ENCODE data around the gene ZNF484.
A peak's percentile ranks its signal among the peaks of the same experiment; 100 is the strongest.
"Not testable (repeated sequence)": the region's sequence is repeated elsewhere in the genome, so short reads cannot be mapped to it uniquely, and the experiment has no call there.

The ZNF484 gene

DNA sequence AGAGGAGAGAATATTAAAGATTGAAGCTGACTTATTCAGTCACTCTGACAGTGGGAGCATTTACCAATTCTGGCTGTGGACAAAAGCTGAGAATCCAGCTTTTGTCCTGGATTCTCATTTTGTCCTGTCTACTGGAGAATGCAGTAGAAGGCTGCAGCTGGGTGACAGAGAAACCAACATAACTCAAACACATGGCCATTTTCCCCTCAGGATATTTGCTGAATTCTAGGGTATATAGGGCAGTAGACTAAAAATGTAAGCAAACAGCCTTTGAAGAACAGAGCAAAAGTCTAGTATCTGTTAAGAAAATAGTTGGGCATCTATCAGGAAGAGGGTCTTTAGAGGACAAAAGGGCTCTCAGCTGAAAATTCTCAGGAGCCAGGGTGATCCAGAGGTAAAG is 20.6 kb downstream of the ZNF484 start:
- DNase-seq, result no peak

DNA sequence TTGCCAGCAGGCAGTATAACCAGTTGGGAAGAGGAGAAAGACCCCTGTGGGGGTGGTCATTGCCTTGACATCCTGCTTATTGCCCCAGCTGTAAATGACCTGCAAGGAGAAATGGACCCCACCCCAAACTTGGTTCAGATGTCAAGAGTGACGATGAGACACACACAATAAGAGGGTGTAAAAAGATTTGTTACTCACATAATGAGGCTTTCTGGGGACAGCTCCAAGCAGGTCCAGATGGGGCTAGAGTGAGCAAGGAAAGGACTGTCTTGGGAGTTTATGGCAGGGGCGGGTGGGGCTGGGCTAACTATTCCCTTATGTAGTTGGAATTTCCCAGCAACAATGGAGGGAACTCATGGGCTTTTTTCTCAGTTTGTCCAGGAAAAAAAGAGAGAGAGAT is 24.1 kb downstream of the ZNF484 start:
- no peak for DNase-seq

DNA sequence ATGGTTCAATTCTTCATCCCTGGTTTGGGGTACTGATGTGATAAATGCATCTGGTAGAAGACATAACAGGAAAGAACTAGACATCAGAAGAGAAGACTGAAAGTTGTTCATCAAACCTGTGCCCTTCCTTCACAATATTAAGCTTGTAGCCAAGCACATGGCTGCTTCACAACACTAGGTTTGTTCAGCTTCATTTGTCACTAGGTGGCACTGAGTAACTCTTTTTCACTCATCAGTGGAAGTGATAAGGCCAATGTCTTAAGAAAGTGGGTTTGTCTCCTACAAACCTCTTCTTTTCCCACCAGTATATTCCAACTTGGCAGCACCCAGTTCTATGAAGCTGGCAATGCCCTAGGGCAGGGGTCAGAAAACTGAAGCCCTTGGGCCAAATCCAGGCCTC is 26.9 kb downstream of the ZNF484 start:
- DNase-seq, result no peak

DNA sequence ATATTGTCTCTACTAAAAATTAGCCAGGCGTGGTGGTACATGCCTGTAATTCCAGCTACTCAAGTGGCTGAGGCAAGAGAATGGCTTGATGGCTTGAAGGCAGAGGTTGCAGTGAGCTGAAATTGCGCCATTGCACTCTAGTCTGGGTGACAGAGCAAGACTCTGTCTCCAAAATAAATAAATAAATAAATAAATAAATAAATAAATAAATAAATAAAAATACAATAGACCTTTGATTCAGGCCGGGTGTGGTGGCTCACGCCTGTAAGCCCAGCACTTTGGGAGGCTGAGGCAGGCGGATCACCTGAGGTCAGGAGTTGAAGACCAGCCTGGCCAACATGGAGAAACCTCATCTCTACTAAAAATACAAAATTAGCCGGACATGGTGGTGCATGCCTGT is 29.1 kb downstream of the ZNF484 start:
- DNase-seq, result not testable (repeated sequence)

DNA sequence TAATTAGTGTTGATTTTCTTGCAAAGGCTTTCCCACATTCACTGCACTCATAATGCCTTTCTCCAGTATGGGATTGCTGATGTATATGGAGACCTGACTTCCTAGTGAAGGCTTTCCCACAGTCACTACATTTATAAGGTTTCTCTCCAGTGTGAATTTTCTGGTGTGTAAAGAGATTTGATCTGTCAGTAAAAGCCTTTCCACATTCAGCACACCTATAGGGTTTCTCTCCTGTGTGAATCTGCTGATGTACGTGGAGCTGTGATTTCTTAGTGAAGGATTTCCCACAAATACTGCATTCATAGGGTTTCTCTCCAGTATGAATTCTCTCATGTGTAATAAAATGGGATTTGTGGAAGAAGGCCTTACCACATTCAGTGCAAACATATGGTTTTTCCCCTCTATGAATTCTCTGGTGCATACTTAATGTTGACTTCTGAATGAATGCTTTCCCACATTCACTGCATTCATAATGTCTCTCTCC is 31.1 kb downstream of the ZNF484 start:
- DNase-seq, result no peak

DNA sequence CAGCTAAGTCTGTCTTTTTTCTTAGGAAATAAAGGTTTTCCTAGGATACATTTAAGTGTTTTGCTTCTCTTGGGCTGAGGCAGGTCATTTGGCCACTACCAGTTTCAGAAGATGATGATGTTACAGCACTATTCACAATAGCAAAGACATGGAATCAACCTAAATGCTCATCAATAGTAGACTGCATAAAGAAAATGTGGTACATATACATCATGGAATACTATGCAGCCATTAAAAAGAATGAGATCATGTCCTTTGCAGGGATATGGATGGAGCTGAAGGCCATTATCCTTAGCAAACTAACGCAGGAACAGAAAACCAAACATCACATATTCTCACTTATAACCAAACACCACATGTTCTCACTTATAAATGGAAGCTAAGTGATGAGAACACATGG is 39.4 kb downstream of the ZNF484 start:
- DNase-seq, result not testable (repeated sequence)

DNA sequence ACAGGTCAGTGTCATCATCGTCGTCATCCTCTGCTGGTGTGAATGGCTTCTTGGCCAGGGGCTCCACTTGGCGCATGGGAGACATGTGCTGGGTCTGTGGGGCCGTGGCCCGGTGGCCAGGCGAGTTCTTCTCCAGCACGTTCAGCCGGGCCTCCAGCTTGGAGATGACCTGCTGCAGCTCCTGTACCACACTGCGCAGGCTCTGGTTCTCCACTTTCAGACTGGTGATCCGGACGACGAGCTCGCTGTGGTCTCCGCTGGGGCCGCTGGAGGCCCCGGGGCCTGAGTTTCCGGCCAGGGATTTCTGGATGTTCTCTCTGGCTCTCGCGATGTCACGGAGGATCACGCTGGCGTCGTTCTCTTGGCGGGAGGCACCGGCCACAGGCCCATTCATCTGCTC is 40.6 kb downstream of the ZNF484 start:
- DNase-seq, result no peak

DNA sequence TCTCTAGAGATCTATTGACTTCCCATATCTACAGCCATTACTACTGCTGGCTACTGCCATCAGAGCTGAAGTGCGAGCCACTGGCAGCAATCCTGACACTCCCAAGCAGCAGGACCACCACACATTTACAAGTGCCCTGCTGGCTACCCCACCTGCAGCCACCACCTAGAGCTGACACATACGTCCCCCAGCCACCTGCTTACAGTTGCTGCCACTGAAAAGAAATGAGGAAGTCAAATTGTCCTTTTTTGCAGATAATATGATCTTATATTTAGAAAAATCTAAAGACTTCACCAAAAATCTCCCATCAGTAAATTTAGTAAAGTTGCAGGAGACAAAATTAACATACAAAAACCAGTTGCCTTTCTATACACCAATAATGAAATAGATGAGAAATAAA is 48.4 kb downstream of the ZNF484 start:
- no peak for DNase-seq

DNA sequence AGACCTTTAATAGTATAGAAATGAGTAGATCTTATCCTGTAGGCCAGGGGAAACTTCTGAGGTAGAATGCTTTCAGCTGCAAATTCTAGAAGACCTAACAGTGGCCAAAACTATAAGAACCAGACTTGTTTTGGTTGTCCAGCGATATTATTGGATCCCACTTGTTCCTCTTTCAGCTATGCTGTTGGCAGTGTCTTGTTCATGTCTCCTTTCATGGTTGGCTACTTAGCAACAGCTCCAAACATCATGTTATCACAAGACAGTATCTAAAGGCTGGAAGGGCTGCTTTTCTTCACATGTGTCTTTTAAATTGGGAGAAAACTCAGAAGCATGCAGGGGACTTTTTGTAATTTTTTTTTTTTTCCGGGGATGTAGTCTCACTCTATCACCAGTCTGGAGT is 52.8 kb downstream of the ZNF484 start:
- DNase-seq, result not testable (repeated sequence)

DNA sequence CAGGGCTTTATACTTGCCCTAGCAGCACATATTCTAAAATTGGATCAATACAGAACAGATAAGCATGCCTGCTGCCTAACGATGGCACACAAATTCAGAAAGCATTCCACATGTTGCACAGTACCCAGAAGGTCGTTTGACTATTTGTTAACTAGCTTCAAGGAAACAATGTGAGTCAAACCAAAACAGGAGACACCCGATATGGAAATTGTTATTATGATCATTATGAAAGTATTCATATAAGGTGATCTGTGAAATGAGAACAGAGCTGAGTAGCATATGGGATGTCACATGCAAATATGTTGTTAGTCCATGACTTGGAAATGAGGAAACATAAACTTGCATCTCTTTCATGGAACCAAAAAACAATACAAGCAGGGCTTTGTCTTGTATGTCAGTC is 56.9 kb downstream of the ZNF484 start:
- no peak for DNase-seq

DNA sequence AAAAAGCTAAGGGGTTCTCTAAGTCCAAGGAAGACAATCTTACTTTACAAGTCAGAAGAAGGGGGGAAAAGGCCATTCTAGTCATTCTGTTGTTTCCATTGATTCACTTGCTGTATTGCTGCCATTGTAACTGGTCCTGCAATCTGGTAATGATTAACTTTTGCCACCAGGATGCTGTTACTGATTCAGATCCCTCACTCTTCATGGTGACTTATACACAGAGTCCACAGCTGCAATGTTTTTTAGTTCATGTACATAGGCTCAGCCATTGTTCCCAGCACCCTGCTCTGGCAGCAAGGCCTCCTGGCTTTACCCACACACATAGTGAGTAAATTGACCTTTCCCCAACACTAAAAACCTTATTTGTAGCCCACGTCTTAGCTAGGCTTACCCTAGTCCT is 57.9 kb downstream of the ZNF484 start:
- DNase-seq, result not testable (repeated sequence)

DNA sequence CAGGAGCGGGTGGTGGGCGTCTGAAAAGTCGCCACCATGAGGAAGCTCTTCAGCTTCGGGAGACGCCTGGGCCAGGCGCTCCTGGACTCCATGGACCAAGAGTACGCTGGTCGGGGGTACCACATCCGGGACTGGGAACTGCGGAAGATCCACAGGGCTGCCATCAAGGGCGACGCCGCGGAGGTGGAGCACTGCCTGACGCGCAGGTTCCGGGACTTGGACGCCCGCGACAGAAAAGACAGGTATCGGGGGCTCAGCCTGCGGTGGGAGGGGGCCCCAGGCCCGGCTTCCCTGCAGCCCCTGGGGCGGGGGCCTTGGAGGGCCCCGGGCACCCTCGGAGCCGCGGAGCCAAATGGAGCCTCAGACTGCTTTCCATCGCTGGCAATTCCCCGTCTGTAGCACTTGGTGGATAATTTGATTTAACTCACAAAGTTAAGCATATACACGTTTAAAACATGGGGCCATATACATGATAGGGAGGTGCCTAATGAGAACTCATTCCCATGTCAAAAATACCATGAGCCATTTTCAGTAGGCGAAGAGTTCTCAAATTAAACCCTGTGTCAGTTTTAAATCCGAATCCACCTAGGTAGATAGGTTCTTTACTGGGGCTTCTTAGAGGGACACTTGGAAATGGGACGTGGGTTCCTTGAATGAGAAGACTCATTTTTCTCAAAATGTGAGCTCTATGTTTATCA is 68.1 kb downstream of the ZNF484 start:
- peak; percentile 36 for DNase-seq

DNA sequence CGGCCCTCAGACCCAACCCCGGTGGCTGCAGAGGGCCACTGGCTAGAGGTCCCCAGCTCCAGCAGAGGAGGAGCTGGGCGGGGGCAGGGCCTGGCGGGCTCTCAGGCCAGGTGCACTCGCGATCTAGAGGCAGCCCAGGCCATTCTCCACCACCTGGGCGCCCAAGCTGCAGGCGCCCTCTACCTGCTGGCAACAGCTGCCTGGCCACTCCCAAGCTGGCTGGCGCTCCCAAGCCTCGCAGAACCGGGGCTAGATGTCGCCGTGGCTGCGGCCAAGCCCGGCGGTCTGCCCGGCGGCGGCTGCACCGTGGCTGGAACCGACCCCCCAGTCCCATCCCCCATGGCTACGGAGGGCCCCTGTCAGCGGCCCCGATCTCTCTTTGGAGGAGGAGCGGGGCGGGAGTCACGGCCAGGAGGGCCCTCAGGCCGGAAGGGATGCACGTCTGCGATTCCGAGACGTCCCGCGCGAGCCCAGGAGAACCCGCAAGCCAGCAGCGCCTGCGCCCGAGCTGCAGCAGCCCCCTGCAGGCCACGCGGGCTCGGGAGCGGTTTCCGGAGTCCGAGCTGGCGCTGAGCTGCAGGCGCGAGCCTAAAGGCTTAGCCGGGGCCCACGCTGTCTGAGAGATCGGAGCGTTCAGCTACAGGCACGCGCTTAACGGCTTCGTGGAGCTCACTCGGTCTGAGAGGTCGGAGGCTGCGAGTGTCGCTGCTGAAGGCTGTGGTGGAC is 68.9 kb downstream of the ZNF484 start:
- peak; percentile 92 for DNase-seq

DNA sequence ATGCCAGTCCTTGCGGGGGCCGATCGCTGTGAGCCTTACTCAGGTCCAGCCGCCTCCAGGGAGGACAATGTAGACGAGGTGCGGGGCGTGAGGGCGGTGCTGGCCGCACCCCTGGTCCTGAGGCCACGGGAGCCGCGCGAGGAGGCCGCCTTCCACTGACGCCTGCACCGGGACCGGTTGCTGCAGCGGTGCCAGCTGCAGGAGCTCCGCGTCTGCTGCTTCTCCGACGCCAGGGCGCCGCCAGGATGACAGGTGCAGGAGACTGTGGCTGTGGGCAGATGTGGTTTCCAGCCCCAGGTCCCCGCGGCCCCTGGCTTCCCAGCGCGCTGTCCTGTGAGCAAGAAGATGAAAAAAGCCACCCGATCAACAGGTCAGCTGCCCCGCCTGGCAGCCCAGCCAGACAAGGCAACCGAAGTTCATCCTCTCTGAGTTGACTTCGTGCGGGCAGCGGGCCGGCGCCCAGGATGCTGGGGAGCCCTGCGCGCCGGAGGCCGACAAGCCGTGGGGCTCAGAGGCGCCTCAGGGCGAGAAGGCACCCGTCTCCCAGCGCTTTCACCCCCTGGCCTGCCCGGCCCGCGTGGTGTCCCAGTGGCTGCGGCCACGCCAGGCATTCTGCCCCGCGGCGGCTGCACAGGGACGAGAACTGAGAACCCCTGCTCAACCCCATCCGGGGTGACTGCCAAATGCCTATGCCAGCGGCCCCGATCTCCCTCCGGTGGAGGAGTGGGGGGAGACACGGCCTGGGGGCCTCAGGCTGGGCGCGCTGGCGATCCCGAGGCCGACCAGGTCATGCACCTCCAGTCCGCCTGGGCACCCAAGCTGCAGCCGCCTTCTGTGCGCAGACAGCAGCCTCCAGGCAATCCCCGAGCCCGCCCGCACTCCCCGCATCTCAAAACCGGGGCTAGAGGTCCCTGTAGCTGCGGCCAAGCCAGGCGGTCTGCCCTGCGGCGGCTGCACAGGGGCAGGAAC is 69.8 kb downstream of the ZNF484 start:
- peak; percentile 64 for DNase-seq

DNA sequence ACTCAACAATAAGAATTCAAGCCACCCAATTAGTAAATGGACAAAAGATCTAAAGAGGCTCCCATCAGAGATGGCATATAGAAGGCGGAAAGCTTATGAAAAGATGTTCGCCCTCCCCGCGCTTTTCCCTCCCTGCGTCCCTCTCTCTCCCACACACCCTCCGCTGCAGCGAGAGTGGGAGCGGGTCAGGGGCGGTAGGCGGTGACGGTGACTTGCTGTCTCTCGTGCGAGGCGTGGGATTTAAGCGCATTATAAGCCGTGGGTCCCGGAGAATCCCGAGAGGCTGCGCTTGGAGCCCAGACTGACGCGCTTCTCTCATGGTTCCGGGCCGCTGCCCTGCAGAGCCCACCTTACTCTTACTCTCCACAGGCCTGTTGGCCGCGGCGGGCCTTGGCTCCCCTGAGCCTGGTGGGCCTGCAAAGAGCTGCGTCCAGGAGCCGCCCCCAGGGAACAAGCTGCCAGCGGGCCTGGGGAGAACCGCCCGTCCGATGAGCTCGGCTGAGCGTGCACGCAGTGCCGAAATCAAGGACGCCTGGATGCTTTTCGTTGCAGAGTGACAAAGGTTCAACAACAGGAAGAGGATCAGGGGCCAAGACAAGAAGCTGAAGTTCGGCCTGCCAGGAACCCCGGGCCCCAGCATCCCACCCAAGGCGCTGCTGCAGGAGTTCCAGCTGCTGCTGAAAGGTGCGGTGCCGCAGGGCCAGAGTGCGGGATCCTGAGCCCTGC is 70.6 kb downstream of the ZNF484 start:
- DNase-seq, result no peak

DNA sequence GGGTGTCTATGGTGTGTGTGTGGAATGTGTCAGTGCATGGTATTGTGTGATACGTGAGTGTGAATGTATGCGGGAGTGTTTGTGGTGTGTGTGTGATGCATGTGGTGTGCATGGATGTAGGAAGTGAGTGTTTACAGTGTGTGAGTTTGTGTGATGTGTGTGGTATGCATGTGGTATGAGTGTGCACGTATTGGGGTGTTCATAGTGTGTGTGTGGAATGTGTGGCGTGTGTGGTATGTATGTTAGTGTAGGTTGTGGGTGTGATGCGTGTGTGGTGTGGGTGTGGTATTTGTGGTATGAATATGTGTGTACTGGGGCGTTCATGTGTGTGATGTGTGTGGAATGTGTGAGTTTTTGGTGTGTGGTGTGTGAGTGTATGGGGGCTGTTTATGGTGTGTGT is 73.1 kb downstream of the ZNF484 start:
- no peak for DNase-seq

DNA sequence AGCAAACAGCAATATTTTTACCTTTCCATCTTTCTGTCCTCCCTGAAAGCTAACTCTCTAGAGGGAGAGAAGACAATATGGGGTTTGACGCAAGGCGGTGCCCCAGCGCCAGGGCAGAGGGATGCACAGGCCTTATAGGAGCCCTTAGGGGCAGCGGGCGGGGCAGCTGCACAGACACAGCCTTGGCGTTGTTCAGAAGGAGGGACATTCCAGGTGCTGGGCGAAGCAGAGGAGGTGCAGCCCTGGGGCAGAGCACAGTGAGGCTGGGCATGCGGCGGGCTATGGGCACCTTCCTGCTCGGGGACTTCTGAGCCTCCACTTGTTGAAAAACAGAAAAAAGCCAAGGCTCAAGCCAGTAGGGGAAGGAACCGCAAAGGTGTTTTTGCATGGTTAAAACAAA is 79.5 kb downstream of the ZNF484 start:
- no peak for DNase-seq

DNA sequence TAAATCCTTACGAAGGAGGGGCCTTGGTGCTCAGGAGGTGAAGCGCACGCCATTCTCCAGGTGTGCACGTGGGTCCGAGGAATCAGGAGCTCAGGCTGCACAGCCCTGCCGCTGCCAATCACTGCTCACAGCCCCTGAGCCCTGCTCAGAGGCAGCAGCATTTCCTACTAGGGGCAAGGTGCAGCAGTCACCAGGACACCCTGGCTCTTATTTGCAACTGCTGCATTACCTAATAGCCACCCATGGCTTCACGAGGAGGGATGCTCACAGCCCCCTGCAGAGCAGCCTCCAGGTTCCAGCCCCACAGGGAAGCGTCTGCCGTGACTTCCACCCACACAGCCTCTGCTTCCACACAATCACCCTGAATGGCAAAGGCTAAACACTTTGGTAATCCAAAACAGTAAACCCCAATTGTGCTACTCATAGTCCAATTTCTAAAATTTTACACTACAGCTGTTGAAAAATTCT is 81.5 kb downstream of the ZNF484 start:
- not testable (repeated sequence) for DNase-seq

DNA sequence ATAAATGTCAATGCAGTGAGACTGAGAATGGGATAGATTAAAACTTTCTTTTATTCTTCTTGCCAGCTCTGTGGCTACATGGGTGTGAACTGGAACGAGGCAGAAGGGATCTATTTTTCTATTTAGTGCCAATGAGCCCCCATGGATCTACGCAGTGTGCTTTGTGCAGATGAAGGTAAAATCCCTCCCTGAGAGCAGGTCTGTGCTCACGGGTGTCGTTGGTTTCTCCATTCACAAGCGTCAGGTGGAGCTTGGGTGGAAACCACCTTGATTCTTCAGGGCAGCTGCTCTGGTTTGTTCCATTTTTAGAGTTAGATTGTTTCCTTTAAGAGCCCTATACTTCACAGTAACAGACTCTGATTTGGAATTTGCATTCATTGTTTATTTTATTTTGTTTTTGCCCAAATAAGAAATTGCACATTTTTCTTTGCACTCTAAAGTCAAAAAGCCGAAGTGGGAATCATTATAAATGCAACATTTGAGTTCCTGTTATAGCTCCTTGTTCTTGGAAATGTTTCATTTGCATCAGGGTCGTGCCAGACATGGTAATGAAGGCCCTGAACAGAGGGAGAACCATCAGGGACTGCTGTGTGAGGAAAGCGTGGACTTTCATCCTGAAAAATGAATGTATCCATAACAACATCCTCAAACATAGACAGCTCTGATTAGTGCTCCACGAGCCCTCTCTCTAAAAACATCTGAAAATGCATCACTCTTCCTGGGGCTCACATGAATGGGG is 82.1 kb downstream of the ZNF484 start:
- no peak for DNase-seq
